PC-3 (cell line): Measurements from ENCODE around the gene MYBPH.

Experiments
- EZH2phosphoT487 ChIP-seq: fragments of 300-600 bp; sonication (generic); IDR thresholded peaks from 2 replicates; pipeline ENCODE4 v1.6.1; 2018; ENCODE audit warnings: mild to moderate bottlenecking, antibody characterized with exemption, low read length, borderline replicate concordance
- TF ChIP-seq, protein P1 (sequence below): fragments of 300-600 bp; sonication (generic); conservative IDR thresholded peaks from 2 replicates; pipeline ENCODE4 v1.5.1; 2017; ENCODE audit warnings: antibody characterized with exemption, low read depth, mild to moderate bottlenecking, low read length

DNA sequence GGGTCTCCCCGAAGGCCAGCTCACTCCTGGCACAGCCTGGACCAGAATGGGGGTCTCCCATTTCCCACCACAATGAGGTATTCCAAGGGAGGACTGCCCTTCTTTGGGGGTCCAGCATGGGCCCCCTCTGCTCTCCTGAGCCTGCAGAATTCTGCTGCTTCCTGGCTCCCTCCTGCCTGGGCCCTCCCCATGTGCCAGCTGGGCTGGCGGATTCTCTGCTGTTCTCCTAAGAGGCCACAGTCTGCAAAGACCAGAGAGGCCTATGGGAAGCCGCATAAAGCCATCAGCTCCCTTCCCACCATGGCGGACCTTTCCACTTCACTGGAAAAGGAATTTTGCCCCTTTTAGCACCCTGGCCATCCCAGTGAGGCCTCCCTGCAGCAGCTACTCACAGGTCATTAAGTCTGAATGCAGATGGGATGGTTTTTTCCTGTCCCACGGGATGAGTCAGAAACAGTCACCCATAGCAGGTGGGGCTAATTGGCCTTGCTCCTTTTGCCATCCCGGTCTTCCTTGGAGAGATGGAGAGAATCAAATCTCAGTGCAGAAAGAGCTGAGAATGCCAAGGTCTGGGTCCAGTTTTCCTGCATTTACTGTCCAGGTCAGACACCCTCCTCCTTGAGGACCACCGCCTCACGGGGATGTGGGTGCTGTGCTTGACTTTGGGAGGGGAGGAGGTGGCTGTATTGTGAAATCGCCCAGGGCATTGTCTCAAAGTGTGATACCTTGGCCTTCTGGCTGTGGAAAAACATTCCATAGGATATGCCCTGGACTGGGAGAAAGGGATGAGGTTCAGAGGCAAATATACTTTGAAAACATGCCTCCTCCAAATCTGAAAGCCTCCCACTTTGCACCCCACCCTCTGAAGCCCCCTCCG, 23.2 kb downstream of the MYBPH start:
- TF ChIP-seq, protein P1, sequence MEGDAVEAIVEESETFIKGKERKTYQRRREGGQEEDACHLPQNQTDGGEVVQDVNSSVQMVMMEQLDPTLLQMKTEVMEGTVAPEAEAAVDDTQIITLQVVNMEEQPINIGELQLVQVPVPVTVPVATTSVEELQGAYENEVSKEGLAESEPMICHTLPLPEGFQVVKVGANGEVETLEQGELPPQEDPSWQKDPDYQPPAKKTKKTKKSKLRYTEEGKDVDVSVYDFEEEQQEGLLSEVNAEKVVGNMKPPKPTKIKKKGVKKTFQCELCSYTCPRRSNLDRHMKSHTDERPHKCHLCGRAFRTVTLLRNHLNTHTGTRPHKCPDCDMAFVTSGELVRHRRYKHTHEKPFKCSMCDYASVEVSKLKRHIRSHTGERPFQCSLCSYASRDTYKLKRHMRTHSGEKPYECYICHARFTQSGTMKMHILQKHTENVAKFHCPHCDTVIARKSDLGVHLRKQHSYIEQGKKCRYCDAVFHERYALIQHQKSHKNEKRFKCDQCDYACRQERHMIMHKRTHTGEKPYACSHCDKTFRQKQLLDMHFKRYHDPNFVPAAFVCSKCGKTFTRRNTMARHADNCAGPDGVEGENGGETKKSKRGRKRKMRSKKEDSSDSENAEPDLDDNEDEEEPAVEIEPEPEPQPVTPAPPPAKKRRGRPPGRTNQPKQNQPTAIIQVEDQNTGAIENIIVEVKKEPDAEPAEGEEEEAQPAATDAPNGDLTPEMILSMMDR, result no peak
- no peak for TF ChIP-seq EZH2phosphoT487
